Activated CD4-positive, alpha-beta memory T cell treated with anti-CD3 and anti-CD28 coated beads for 36 hours (primary cell): ENCODE data around the gene DISP3. TPM values are rescaled to one million over a fixed set of nuclear protein-coding genes. Genes with fewer than 3 reads are reported as not detected.

Experiments
- CTCF ChIA-PET: fragments of 350-600 bp; sonication (Branson Sonifier 250); formaldehyde crosslinking; loops from one replicate; lab custom pipeline; 2021; ENCODE audit warnings: antibody characterized with exemption, inconsistent platforms; lab: Charles Lee
- POLR2A ChIA-PET: fragments of 350-600 bp; sonication (Branson Sonifier 250); formaldehyde crosslinking; loops from one replicate; lab custom pipeline; 2021; ENCODE audit warnings: antibody characterized with exemption; lab: Charles Lee
- DNase-seq: peaks from one replicate; pipeline ENCODE4 v3.0.0-alpha.2; 2020
- H3K27ac Mint-ChIP-seq: one replicate; pipeline ENCODE4 v1.8.0; 2021; ENCODE audit warnings: mixed read lengths
- H3K27me3 Mint-ChIP-seq: one replicate; pipeline ENCODE4 v1.8.0; 2021; ENCODE audit warnings: mixed read lengths
- H3K36me3 Mint-ChIP-seq: one replicate; pipeline ENCODE4 v1.8.0; 2021; ENCODE audit warnings: mixed read lengths
- H3K4me1 Mint-ChIP-seq: one replicate; pipeline ENCODE4 v1.8.0; 2021; ENCODE audit warnings: low read depth, mixed read lengths
- H3K4me3 Mint-ChIP-seq: one replicate; pipeline ENCODE4 v1.8.0; 2021; ENCODE audit warnings: mild to moderate bottlenecking, mixed read lengths
- H3K9me3 Mint-ChIP-seq: one replicate; pipeline ENCODE4 v1.8.0; 2021; ENCODE audit warnings: mixed read lengths
- intact Hi-C: fragments of 100-400 bp; cut with micrococcal nuclease; formaldehyde crosslinking; loops from one replicate; pipeline ENCODE4 v1.15.1; 2023
- total RNA-seq, 2 experiments: library from RNA; stranded (reverse); gene quantifications; one replicate each; pipeline ENCODE4 v1.2.3, GENCODE V29; 2021

The DISP3 gene
- total RNA-seq, 2 experiments from 2014 or later, result 0.07 to 0.21 TPM

DNA sequence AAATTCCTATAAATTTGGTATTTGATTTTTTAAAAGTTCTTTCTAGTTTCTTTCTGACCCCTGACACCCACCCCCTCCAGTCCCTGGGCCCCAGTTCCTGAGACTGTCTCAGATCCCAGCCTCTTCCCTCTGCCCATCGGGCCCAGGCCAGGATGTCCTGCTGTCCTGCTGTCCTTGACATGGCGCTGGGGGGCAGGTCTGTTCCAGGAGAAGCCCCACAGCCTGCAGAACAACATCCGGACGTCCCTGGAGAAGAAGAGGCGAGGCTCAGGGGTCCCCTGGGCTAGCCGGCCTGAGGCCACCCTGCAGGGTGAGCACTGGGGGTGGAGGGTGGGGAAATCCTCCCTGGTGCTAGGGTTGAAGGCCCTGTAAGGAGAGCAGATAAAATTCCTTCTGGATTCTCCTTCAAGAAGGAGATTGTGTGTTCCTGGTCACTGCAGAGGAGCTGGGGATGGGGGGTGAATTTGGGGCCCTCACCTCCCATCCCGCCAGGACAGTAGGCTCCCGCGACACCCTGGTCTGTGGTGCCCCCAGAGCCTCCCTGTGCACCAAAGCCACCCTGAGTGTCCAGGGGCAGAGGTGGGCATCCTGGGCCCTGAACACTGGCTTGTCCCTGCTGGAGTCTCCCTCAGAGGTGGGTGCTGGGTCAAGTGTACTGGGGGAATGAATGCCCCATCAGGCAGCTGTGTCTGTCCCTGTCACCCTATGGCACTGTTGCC, 45.0 kb downstream of the DISP3 start:
- ChIA-PET POLR2A (no interaction called here), CTCF (no interaction called here)
- Mint-ChIP-seq H3K4me1 (no peaks in the 10 kb centered on the region), H3K9me3 (no peaks in the 10 kb centered on the region), H3K4me3 (no peak overlapping the region), H3K27me3 (no peaks in the 10 kb centered on the region), H3K36me3 (no peaks in the 10 kb centered on the region), H3K27ac (no peak overlapping the region)
- intact Hi-C loops, result no loop called here
- peak; percentile 3 for DNase-seq

DNA sequence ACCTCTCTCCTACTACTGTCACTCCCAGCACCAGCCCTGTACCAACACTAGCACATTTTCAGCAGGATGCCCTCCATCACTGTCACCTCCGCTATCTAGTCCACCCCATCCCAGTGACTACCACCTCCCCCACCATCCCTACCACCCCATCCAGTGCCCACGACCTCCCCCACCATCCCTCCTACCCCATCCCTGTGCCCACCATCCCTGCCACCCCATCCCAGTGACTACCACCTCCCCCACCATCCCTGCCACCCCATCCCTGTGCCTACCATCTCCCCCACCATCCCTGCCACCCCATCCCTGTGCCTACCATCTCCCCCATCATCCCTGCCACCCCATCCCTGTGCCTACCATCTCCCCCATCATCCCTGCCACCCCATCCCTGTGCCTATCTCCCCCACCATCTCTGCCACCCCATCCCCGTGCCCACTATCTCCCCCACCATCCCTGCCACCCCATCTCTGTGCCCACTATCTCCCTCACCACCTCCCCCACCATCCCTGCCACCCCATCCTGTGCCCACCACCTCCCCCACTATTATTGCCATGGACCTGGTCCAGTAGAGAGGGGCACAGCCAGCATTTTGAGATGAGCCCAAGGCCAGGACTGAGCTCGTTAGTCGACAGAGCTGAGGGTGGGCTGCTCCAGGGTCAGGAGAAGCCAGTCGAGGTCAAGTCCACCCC, 45.7 kb downstream of the DISP3 start:
- Mint-ChIP-seq H3K4me1 (no peaks in the 10 kb centered on the region), H3K36me3 (no peaks in the 10 kb centered on the region), H3K27me3 (no peaks in the 10 kb centered on the region), H3K27ac (no peak overlapping the region), H3K9me3 (no peaks in the 10 kb centered on the region), H3K4me3 (no peak overlapping the region)
- CTCF ChIA-PET, result no interaction called here
- intact Hi-C loops, result no loop called here
- POLR2A ChIA-PET, result no interaction called here
- DNase-seq, result no peak

DNA sequence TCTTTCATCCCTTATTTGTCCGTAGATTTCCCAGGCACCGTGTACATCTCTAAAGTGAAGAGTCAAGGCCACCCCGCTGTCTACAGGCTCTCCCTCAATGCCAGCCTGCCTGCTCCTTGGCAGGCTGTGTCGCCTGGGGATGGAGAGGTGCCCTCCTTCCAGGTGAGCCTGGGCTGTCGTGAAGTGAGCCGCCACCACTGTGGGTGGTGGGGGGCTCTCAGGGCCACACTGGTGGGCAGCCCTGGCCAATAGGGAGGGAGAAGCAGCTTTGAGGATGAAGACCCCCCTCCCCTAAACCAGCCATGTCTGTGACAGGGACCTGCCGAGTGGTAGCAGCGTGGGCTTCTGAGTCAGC, 46.2 kb downstream of the DISP3 start:
- POLR2A ChIA-PET, result no interaction called here
- Mint-ChIP-seq H3K4me1 (no peaks in the 10 kb centered on the region), H3K36me3 (no peaks in the 10 kb centered on the region), H3K27ac (no peak overlapping the region), H3K9me3 (no peaks in the 10 kb centered on the region), H3K27me3 (no peaks in the 10 kb centered on the region), H3K4me3 (no peak overlapping the region)
- DNase-seq, result peak; percentile 4
- CTCF ChIA-PET, result no interaction called here
- intact Hi-C loops, result no loop called here

DNA sequence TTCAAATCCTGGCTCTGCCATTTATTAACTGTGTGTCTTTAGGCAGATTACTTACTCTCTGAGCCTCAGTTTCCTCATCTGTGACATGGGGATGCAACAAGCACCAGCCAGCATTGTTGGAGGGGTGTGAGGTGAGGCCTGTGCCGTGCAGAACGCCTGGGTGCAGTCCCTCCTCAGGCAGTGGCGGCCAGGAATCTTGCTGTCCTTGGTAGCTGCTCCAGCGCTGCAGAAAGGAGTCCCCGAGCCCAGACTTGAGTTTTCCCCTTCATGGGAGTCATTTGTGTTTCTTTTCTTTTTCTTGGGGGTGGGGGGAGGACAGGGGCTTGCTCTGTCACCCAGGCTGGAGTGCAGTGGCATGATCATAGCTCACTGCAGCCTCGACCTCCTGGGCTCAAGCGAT, 46.6 kb downstream of the DISP3 start:
- intact Hi-C loops, result no loop called here
- Mint-ChIP-seq H3K4me1 (no peaks in the 10 kb centered on the region), H3K36me3 (no peaks in the 10 kb centered on the region), H3K4me3 (no peak overlapping the region), H3K9me3 (no peaks in the 10 kb centered on the region), H3K27me3 (no peaks in the 10 kb centered on the region), H3K27ac (no peak overlapping the region)
- no peak for DNase-seq
- POLR2A ChIA-PET, result no interaction called here
- CTCF ChIA-PET, result no interaction called here

DNA sequence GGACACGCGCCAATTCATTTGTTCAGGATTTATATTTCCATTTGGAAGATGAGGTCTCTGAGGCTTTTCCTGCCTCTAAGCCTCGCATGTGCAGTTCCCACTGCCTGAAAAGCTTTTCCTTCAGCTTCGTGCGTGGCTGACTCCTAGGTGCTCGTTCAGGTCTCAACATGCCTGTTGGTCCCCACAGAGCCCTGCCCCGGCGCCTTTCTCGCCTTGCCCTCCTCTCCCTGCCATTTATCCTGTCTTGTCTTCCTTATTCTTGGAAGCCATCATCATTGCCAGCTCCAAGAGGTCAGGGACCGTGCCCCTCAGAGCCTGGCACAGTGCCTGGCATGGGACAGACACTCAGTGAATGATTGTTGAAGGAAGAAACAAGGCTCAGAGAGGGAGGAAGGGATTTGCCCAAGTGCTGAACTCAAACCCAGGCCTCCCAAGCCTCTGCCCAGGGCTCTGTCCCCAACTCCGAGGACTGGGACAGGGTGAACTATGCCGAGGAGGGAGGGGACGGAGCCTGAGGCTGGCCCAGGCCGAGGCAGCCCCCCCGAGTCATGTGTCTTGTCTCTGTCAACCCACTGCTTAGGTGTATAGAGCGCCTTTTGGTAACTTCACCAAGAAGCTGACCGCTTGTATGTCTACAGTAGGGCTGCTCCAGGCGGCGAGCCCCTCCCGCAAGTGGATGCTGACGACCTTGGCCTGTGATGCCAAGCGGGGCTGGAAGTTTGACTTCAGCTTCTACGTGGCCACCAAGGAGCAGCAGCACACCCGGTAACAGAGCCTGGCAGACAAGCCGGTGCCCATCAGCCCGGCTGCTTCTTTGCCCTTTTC, 47.3 kb downstream of the DISP3 start:
- H3K27me3 Mint-ChIP-seq, result no peaks in the 10 kb centered on the region
- ChIA-PET POLR2A (no interaction called here), CTCF (no interaction called here)
- no peak overlapping the region for H3K27ac Mint-ChIP-seq
- DNase-seq, result peak; percentile 4
- no peak overlapping the region for H3K4me3 Mint-ChIP-seq
- H3K4me1 Mint-ChIP-seq, result no peaks in the 10 kb centered on the region
- no peaks in the 10 kb centered on the region for H3K36me3 Mint-ChIP-seq
- intact Hi-C loops, result no loop called here
- no peaks in the 10 kb centered on the region for H3K9me3 Mint-ChIP-seq

DNA sequence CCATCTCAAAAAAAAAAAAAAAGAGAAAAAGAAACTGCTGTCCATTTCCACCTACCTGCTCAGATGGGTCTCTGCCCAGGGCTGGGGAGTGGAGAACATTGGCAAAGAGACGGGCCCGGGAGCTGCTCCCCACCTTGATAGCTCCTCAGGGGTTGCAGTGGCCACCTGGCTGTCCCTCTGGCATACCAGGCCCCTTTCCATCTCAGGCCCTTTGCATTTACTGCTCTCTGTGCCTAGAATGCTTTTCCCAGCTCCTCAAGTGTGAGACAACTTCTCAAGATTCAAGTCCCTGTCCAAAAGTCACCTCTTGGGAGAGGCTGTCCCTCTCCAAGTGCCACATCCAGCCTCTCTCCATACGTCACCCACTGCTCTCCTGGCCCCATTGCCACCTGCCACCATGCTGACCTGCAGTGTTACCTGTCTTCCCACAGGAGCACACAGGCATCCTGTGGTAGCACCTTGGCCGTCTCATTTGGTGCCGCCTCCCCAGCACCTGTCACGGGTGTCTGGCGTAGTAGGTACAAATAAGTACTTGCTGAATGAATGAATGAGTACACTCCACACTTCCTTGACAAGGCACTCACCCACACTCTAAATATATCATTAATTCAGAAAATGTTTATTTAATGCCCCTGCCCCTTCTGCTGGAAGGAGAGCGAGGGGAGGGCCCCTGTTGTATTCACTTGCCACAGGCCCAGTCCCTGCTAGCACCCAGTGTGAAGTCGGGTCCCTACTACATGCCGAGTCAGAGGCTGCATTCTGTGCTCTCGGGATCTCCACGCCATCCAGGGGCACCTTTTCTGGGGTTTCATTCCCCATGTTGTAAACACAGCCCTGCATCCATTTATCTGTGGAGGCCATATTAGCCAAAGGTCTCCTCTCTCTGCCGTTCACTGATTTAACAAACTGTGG, 48.8 kb downstream of the DISP3 start:
- no peaks in the 10 kb centered on the region for H3K36me3 Mint-ChIP-seq
- POLR2A ChIA-PET, result no interaction called here
- no peaks in the 10 kb centered on the region for H3K9me3 Mint-ChIP-seq
- no peak overlapping the region for H3K27ac Mint-ChIP-seq
- no peaks in the 10 kb centered on the region for H3K4me1 Mint-ChIP-seq
- no peak overlapping the region for H3K4me3 Mint-ChIP-seq
- DNase-seq, result peak; percentile 2
- no peaks in the 10 kb centered on the region for H3K27me3 Mint-ChIP-seq
- intact Hi-C loops, result no loop called here
- CTCF ChIA-PET, result interaction anchor here (0.6 kb wide), 1 partner anchor 89 kb away, joined by 4 read pairs; no protein-coding TSS in a partner anchor

DNA sequence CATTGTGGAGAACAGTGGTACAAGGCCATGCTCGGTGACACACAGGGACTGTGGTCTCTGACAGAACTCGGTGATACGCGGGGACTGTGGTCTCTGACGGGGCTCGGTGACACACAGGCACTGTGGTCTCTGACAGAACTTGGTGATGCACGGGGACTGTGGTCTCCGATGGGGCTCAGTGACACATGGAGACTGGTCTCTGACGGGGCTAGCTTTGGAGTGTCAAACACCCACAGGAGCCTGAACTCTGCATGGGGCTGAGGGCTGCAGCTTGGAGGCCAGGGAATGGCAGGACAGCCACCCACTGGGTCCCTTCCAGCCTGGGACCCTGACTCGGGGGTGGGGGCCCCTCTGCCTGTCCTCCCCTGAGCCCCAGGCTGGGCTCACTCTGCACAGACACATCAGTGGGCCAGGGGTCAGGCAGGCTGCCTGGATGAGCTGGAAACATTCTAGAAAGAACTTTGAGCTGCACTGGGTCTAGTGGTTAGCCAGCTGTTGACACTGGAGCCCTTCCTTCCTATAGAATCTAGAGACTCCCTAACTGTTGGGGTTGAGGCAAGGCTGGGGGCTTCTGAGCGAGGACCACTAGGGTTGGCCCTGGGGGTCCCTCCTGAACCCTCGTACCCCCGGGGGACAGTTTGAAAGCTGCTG, 49.8 kb downstream of the DISP3 start:
- no peaks in the 10 kb centered on the region for H3K4me1 Mint-ChIP-seq
- H3K9me3 Mint-ChIP-seq, result no peaks in the 10 kb centered on the region
- POLR2A ChIA-PET, result no interaction called here
- no peak overlapping the region for H3K4me3 Mint-ChIP-seq
- H3K27me3 Mint-ChIP-seq, result no peaks in the 10 kb centered on the region
- no peak overlapping the region for H3K27ac Mint-ChIP-seq
- intact Hi-C loops, result no loop called here
- H3K36me3 Mint-ChIP-seq, result no peaks in the 10 kb centered on the region
- DNase-seq, result peak; percentile 16
- CTCF ChIA-PET, result no interaction called here

DNA sequence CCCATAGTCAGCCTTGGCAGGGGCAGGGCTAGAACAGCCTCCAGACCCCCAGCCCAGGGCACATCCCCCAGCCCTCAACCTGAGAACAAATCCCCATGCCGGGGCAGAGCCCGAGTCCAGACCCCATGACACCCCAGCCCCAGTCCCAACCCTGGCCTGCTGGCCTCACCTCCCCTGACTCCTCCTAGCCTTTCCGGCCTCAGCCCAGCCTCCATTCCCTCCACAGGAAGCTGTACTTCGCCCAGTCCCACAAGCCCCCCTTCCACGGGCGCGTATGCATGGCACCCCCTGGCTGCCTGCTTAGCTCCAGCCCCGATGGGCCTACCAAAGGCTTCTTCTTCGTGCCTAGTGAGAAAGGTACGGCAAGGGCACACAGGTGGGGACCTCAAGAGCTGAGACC, 50.4 kb downstream of the DISP3 start:
- intact Hi-C loops, result no loop called here
- Mint-ChIP-seq H3K4me1 (no peaks in the 10 kb centered on the region), H3K27me3 (no peaks in the 10 kb centered on the region), H3K36me3 (no peaks in the 10 kb centered on the region), H3K9me3 (no peaks in the 10 kb centered on the region), H3K27ac (no peak overlapping the region), H3K4me3 (no peak overlapping the region)
- peak; percentile 1 for DNase-seq
- CTCF ChIA-PET, result no interaction called here
- POLR2A ChIA-PET, result no interaction called here

DNA sequence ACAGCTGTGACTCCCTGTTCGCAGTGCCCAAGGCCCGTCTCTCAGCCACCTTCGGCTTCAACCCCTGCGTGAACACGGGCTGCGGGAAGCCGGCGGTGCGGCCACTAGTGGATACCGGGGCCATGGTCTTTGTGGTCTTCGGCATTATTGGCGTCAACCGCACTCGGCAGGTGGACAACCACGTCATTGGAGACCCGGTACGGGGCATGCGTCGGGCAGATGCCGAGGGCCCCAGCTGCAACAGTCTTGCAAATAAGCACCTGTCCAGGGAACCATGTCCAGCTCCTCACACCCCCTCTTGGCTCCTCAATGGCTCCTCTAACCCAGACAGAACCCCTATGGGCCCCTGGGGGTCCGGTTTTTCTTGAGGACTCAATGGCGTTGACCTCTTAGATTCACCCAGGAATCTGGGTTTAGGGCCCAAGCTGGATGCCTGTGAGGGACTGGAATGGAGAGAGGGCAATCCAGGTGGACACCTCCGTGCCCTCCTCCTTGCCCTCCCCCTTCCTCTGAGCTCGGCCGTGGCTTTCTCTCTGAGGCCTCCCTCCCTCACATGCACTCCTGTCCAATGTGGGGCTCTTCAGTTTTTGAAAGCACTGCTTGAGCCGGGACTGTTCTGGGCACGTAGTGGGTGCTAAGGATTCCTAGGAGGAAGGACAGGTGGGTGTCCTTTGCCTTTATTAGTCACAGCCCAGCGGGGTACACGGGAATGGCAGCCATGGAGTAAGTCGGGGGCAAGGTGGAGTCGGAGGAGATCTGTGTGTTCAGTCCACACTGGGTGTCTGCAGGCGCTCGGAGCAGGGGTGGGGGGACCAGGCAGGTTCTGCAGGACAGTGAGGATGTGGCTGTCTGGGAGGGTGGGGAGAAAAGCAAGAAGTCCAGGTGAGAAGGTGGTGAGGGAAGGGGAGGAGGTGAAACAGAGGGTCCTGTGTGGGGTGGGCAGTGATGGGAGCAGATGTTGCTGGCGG, 51.1 kb downstream of the DISP3 start:
- Mint-ChIP-seq H3K27me3 (no peaks in the 10 kb centered on the region), H3K36me3 (no peaks in the 10 kb centered on the region), H3K4me3 (no peak overlapping the region), H3K27ac (no peak overlapping the region), H3K4me1 (no peaks in the 10 kb centered on the region), H3K9me3 (no peaks in the 10 kb centered on the region)
- ChIA-PET CTCF (no interaction called here), POLR2A (no interaction called here)
- intact Hi-C loops, result no loop called here
- peak; percentile 4 for DNase-seq

DNA sequence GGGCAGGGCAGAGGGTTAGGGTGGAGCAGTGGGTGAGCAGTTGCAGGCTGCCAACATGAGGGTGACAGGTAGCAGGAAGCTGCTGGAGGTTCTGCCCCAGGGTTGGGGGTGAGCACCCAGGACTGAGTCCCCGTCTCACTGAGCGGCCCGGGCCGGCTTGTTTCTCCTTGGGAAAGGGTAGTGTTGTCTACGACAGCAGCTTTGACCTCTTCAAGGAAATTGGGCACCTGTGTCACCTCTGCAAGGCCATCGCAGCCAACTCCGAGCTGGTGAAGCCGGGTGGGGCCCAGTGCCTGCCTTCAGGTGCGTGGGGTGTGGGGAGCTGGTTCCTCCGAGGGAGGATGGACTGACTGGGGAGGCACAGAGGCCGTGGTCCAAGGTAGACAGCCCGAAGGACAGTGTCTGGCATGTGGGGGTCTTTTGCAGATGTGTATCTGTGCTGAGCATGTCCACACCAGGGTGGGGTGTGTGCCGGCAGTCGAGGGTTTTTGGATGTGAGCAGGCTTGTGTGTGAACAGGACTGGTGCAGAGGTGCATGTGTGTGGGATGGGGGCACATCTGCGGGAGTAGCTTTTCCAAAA, 51.9 kb downstream of the DISP3 start:
- Mint-ChIP-seq H3K27me3 (no peaks in the 10 kb centered on the region), H3K27ac (no peak overlapping the region), H3K9me3 (no peaks in the 10 kb centered on the region), H3K4me3 (no peak overlapping the region), H3K36me3 (no peaks in the 10 kb centered on the region), H3K4me1 (no peaks in the 10 kb centered on the region)
- ChIA-PET CTCF (no interaction called here), POLR2A (no interaction called here)
- intact Hi-C loops, result no loop called here
- peak; percentile 5 for DNase-seq
